ENCODE results near the gene TMEM52.
"Not testable (repeated sequence)": the region's sequence is repeated elsewhere in the genome, so short reads cannot be mapped to it uniquely, and the experiment has no call there.

The TMEM52 gene

GRCh38 chr1:1937549-1938275, 18.6 kb upstream of the TMEM52 start:
- TF ChIP-seq TAF1 (IDR thresholded peaks at IDR 0.05; ENCODE audit: borderline replicate concordance, low read depth, low read length) (no peak), POLR2A (IDR thresholded peaks at IDR 0.05; ENCODE audit: low read depth, low read length) (no peak), POLR2AphosphoS5 (IDR thresholded peaks at IDR 0.05; ENCODE audit: low read depth, low read length) (no peak)
- DNase-seq (ENCODE audit: insufficient read length) (no peak), FAIRE-seq (no peak)

- FAIRE-seq (no peak), DNase-seq (ENCODE audit: insufficient read length) (no peak)
- no peak for TF ChIP-seq TAF1 (IDR thresholded peaks at IDR 0.05; ENCODE audit: borderline replicate concordance, low read depth, low read length)
- TF ChIP-seq POLR2A (IDR thresholded peaks at IDR 0.05; ENCODE audit: low read depth, low read length): no peak
- no peak for TF ChIP-seq POLR2AphosphoS5 (IDR thresholded peaks at IDR 0.05; ENCODE audit: low read depth, low read length)
Observed at GRCh38 chr1:1937061-1937460, 18.0 kb upstream of the TMEM52 start.

- not testable (repeated sequence) for DNase-seq (ENCODE audit: insufficient read length); FAIRE-seq
Observed at GRCh38 chr1:1934848-1935247, 15.8 kb upstream of the TMEM52 start.

- DNase-seq (ENCODE audit: insufficient read length) (no peak), FAIRE-seq (no peak)
- no peak for TF ChIP-seq POLR2A (IDR thresholded peaks at IDR 0.05; ENCODE audit: low read depth, low read length)
- no peak for TF ChIP-seq POLR2AphosphoS5 (IDR thresholded peaks at IDR 0.05; ENCODE audit: low read depth, low read length)
- no peak for TF ChIP-seq TAF1 (IDR thresholded peaks at IDR 0.05; ENCODE audit: borderline replicate concordance, low read depth, low read length)
Observed at GRCh38 chr1:1929639-1930545, 10.8 kb upstream of the TMEM52 start.

- TF ChIP-seq POLR2AphosphoS5 (IDR thresholded peaks at IDR 0.05; ENCODE audit: low read depth, low read length) (no peak), TAF1 (IDR thresholded peaks at IDR 0.05; ENCODE audit: borderline replicate concordance, low read depth, low read length) (no peak), POLR2A (IDR thresholded peaks at IDR 0.05; ENCODE audit: low read depth, low read length) (no peak)
- DNase-seq (ENCODE audit: insufficient read length) (no peak), FAIRE-seq (no peak)
Observed at GRCh38 chr1:1929102-1929638, 10.1 kb upstream of the TMEM52 start.

GRCh38 chr1:1928231-1929101, 9.4 kb upstream of the TMEM52 start:
- FAIRE-seq: no peak

GRCh38 chr1:1927751-1928150, 8.7 kb upstream of the TMEM52 start:
- DNase-seq (ENCODE audit: insufficient read length): no peak
- FAIRE-seq: no peak
- TF ChIP-seq POLR2A (IDR thresholded peaks at IDR 0.05; ENCODE audit: low read depth, low read length): no peak
- TF ChIP-seq POLR2AphosphoS5 (IDR thresholded peaks at IDR 0.05; ENCODE audit: low read depth, low read length): no peak
- TF ChIP-seq TAF1 (IDR thresholded peaks at IDR 0.05; ENCODE audit: borderline replicate concordance, low read depth, low read length): no peak

More at GRCh38 chr1:1928231-1929101, 9.4 kb upstream of the TMEM52 start:
- TF ChIP-seq POLR2A (IDR thresholded peaks at IDR 0.05; ENCODE audit: low read depth, low read length): no peak
- no peak for TF ChIP-seq TAF1 (IDR thresholded peaks at IDR 0.05; ENCODE audit: borderline replicate concordance, low read depth, low read length)
- TF ChIP-seq POLR2AphosphoS5 (IDR thresholded peaks at IDR 0.05; ENCODE audit: low read depth, low read length): no peak
- DNase-seq (ENCODE audit: insufficient read length): no peak

- TF ChIP-seq TAF1 (IDR thresholded peaks at IDR 0.05; ENCODE audit: borderline replicate concordance, low read depth, low read length): no peak
- TF ChIP-seq POLR2AphosphoS5 (IDR thresholded peaks at IDR 0.05; ENCODE audit: low read depth, low read length): no peak
- no peak for TF ChIP-seq POLR2A (IDR thresholded peaks at IDR 0.05; ENCODE audit: low read depth, low read length)
- DNase-seq (ENCODE audit: insufficient read length) (no peak), FAIRE-seq (no peak)
Observed at GRCh38 chr1:1926886-1927660, 8.0 kb upstream of the TMEM52 start.

- no peak for FAIRE-seq
- TF ChIP-seq POLR2A (IDR thresholded peaks at IDR 0.05; ENCODE audit: low read depth, low read length) (no peak), TAF1 (IDR thresholded peaks at IDR 0.05; ENCODE audit: borderline replicate concordance, low read depth, low read length) (no peak), POLR2AphosphoS5 (IDR thresholded peaks at IDR 0.05; ENCODE audit: low read depth, low read length) (no peak)
Observed at GRCh38 chr1:1926346-1926811, 7.3 kb upstream of the TMEM52 start.

More at GRCh38 chr1:1926346-1926811, 7.3 kb upstream of the TMEM52 start:
- DNase-seq (ENCODE audit: insufficient read length): no peak

Measured in GM12892 (cell line).